Measurements from ENCODE around the gene FAM3C.
"Not testable (repeated sequence)": the region's sequence is repeated elsewhere in the genome, so short reads cannot be mapped to it uniquely, and the experiment has no call there.

FAM3C gene

DNA sequence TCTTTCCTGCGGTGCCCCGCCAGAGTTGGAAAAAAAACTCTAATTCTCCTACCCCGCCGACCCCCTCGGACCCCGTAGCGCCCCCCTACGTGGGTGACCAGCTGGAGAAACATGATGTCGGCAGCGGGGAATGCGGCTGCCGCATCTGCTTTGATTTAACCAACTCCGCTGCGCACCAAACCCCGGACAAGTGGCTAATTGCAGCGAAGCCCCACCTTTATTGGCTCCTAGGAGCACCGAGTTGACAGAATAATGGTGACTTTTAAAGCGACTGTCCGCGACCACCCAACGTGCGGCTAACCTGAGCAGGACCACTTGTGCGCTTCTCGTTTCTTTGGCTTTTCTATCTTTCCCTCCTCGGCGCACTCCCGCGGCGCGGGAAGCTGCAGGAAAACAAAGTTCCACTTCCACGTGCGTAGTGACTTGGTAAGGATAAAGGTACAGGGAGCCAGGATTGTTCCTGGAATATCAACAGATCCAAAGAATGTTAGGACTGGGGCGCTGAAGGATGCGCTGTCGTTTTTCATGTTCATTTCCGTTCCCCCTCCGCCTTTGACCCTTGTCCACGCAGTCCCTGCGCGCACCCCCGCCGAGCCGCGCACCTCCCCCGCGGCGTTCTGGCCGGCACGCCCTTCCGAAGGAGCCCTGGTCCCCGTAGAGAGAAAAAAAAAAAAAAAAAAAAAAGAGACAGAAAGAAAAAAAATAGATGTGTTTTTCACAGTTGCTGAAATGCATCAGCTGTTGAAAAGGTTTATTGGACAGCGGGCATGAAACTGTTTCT is 65.9 kb downstream of the FAM3C start:
- DNase-seq: no peak

GRCh38 chr7:121329191-121330052 is 66.7 kb downstream of the FAM3C start:
- DNase-seq: no peak

DNA sequence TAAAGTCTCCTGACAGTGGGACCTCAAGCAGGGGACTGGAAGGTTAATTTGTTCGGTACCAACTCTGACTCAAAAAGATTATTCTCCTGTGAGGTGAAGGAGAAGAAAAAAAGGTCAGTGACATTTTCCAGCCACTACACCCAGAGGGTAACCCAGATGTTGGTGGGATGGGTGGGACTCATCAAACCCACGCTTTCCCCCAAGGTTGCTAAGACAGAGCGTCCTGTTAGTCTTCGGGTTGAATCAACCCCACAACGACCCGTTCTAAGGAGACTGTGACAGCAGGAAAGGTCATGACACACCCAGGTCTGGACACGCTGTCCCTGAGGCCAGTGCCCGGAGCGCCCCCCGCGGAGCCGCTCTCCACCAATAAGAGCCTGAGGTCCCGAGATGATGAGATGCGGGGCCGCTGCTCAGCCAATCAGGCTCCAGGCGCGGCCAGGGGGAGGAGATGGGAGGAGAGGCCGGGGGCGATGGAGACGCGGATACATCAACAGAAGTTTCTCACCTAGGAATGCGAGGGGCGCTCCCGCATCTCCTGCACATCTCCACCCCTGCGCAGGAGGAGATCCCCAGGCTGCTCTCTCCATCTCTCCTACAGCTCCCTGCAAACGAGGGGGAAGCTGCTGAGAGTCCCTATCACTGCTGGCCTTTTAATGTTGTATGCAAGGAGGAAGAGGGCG is 67.5 kb downstream of the FAM3C start, which contains the start of gene WNT16:
Gene WNT16, plus strand, starts transcription at position 493 of the 683 bp plus-strand sequence. CDS start 293 bp downstream, outside the sequence.
- no peak for DNase-seq

GRCh38 chr7:121327671-121328070 is 68.4 kb downstream of the FAM3C start:
- no peak for DNase-seq

DNA sequence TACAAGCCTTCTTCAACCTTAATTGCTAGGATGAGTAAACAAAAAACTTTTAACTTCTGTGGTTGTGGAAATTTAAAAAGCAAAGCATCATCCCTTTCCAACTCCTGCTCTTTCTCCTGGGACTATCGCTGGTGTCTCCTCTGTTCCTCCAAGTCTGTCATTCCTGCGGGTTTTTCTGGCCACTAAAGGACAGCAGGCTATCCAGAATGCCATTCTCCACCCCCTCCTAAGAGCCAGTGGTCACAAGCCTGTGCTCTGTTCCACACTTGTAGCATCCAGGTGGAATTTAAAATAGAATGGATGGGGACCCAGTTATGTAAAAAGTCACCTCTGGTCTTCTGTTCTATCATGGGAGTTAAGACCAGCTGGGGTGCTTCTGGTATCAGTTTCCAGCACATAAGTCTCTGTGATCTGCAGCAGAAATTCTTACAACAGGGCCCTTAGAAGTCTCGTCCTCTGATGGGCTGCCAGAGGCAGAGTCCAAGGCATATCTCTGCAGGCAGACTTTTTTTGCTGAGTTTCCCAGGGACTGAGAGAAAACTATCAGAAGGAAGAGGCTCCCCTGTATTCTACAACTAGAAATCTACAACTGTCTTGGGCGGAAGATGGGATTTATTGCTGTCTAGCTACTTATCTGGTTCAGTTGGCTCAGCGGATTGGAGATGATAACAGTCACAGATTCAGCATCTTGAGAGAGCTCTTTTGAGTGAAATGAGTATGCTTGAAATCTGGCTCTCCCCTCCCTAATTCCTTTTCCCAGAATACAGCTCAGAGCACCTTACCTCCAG is 72.4 kb downstream of the FAM3C start:
- DNase-seq: no peak

DNA sequence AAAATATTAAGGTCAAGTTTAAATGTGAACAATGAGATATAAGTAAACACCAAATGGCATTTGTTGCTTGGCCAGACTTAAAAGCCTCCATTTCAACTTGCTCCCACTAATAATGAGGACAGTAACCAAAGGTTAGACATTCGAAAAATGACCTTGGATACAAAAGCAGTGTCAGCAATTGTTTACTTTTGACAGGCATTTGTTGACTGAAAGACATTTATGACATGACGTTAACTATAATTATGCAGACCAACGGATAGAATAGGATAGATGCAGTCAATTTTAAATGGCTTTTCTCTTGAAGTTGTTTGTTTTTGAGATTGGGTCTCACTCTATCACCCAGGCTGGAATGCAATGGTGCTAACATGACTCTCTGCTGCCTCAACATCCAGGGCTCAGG is 73.6 kb downstream of the FAM3C start:
- no peak for DNase-seq

GRCh38 chr7:121315170-121315569 is 80.9 kb downstream of the FAM3C start:
- DNase-seq: not testable (repeated sequence)

DNA sequence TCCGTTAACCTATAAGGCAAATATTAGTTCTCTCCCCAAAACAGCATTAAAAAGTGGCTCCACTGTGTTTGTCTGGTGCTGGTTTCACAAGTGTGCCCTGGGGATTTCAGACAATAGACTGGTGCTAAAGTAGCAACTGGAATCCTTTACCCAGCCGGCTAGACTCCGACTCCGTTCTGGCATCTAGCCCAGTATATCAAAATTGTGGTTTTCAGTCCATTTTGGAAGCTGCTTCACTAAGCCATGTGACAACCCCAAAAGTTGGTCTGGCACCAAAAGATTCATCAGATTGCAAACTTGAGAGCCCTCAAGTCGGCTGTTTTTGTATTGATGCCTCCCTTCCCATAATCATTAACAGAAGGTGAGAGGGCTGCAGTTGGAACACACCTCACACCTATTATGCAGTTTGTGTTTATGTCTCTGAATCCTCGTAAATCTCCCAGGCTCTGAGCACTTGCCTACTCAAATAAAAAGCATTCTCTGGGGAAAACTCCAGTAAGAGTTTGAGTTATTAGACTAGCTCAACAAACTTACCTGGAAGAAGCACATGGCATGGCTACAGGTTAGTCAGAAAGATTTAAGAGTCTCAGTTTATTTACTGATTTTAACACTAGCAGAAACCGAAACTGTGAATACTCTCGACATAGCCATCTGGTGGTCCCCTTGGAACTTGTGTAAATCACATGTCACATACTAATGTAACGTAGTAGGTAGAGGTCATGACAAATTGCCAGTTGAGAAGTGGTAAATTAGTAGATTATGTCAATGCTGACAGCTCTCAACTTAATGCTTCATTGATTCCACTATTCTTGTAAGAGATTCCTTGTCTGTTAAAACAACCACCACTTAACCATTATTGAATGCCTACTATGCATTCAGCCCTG is 82.1 kb downstream of the FAM3C start:
- DNase-seq: no peak

DNA sequence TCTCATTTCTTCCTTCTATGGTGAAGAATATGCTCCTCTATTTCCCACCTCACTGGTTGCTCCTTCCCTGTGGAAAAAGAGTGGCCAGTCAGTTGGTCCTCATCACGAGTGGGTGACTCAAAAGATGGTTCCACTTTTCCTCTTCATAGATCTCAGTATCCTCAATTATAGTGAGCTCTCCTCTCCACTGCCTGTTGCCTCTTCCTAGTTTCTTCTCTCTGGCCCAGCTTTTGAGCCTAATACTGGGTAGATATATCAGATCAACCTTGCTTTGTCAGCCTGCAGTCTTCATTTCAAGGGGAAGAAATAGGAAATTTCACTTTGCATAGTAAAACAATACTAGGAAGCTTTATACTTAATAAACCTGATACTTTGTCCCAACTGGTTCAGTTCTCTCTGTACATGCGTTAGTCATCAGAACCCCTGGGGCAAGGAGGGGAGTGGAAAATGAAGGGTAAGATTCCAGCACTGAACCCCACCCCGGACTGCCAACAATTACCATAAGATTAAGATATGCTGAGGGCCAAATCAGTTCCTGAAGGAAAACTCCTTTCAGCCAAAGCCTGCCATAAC is 82.8 kb downstream of the FAM3C start:
- DNase-seq: no peak

- no peak for DNase-seq
Observed at GRCh38 chr7:121307021-121307574, 89.0 kb downstream of the FAM3C start.

DNA sequence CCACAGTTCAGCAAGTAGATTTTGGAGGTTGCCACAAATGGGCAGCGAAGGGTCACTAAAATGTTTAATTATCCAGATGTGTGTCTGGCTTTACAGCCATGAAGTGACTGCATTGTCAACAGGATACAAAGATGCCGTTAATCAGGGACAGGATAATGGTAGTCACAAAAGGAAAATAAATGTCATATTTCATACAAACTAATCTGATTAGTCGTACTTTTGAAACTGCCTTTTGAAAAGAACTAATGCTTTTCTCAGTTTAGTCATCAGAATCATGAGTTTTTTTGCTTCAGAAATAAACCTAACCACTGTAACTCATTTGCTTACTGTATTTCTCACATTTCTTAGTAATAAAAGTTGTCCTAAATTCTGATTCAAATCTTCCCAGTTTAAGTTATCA is 89.5 kb downstream of the FAM3C start:
- no peak for DNase-seq

GRCh38 chr7:121305109-121305508 is 91.0 kb downstream of the FAM3C start:
- no peak for DNase-seq

DNA sequence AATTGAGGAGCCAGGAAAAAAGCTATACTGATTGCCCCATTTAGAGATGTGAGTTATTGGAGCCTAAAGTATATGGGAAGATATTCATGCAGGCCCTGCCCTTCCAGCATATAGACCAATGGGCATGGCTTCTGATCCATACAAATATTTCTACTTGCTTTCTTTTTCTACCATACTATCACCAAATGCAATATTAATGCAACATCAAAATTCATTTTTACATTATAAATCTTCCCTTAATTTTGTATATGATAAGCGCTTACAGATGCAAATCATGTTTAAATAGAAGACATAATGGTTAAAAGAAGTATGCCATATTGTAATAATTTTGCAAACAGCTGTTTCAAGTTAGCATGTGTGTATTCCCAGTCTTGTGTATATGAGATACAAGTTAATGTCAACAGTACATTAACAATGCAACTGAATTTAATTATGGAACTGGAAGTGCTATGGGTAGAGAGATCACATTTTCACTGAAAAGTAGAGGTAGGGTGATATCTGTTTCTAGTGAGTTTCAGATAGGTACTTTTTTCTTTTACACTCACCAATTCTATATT is 91.9 kb downstream of the FAM3C start:
- DNase-seq: no peak

DNA sequence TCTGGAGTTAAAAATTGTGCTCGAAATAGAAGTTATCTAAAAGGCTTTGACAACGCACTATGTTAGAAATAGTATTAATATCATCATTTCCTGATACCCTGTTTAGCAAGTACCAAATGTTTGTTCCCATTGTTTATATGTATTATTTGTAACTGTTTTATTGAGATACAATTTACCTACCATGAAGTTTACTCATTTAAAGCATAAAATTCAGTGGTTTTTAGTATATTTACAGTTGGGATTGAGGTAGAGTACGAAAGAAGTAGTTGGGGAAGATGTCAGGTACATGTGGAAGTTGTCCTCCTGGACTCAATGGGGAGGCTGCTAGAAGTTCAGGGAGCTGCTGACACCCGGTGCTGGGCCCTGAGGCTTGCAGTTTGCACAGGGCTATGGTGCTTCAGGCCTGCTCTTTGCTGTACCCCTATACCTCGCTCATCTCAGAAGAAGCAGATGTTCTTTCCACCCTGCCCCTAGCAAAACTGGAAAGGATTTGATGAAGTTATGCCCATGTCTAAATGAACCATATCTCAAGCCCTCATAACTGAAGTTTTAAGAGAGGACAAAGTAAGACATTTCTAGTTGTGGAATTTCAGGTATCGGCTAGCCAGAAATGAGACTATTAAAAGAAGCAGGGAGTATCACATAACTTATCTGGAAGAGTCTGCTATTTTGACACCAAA is 92.5 kb downstream of the FAM3C start:
- DNase-seq: no peak

GRCh38 chr7:121302214-121302745 is 93.8 kb downstream of the FAM3C start:
- DNase-seq: no peak

GRCh38 chr7:121301446-121302213 is 94.5 kb downstream of the FAM3C start:
- no peak for DNase-seq

GRCh38 chr7:121300685-121301420 is 95.3 kb downstream of the FAM3C start:
- DNase-seq: no peak

Measured in GOT3 (cell line).